ENCODE measurements around the gene PGLYRP3.

PGLYRP3 gene

DNA sequence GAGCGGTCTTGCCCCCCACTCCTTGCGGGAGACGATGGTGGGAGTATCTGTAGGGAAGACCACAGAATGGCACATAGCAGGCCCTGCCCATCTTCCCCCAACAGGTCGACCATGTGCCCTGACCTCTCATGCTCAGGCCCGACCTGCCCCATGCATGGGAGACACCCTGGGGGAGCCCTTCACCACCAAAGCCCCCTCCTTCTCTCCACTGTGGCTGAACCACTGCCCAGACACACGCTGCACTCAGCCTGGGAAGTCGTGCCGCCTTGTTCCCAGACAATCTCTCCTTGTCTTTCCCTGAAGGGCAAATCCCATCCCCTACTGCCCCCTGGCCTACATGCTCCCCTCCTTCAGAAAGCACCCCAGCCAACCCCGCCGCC is 5.5 kb downstream of the PGLYRP3 start:
- TF ChIP-seq, protein P1, sequence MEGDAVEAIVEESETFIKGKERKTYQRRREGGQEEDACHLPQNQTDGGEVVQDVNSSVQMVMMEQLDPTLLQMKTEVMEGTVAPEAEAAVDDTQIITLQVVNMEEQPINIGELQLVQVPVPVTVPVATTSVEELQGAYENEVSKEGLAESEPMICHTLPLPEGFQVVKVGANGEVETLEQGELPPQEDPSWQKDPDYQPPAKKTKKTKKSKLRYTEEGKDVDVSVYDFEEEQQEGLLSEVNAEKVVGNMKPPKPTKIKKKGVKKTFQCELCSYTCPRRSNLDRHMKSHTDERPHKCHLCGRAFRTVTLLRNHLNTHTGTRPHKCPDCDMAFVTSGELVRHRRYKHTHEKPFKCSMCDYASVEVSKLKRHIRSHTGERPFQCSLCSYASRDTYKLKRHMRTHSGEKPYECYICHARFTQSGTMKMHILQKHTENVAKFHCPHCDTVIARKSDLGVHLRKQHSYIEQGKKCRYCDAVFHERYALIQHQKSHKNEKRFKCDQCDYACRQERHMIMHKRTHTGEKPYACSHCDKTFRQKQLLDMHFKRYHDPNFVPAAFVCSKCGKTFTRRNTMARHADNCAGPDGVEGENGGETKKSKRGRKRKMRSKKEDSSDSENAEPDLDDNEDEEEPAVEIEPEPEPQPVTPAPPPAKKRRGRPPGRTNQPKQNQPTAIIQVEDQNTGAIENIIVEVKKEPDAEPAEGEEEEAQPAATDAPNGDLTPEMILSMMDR (IDR thresholded peaks at IDR 0.05; ENCODE audit: insufficient read depth, low read depth, low read length, missing control alignments): no peak
- no peak overlapping the region for H3K4me3 ChIP-seq (ENCODE audit: low read length)
- no peak for DNase-seq (ENCODE audit: low read depth)

- no peak for DNase-seq (ENCODE audit: low read depth)
- TF ChIP-seq, protein P1 (IDR thresholded peaks at IDR 0.05; ENCODE audit: insufficient read depth, low read depth, low read length, missing control alignments): no peak
- H3K4me3 ChIP-seq (ENCODE audit: low read length): no peak overlapping the region
Measured at GRCh38 chr1:153306303-153307220, 6.2 kb downstream of the PGLYRP3 start.

DNA sequence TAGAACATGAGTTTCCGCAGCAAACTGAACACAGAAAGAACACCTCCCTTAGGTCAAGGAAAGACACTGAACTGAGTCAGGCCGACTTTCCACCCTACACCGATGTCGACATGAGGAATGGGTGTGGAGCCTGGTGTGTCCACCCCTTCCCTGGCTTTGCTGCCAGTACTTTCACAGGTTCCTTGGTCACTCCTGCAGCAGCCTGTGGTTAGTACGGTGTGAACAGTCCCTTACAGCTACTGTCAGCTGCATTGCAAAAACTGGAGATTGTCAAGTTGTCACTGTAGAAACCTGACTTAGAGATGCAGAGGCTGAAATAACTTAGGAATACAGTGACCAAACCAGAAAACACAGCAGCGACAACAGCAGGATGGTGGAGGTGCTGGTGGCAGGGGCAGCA is 7.1 kb downstream of the PGLYRP3 start:
- H3K4me3 ChIP-seq (ENCODE audit: low read length): no peak overlapping the region
- no peak for DNase-seq (ENCODE audit: low read depth)
- TF ChIP-seq, protein P1 (IDR thresholded peaks at IDR 0.05; ENCODE audit: insufficient read depth, low read depth, low read length, missing control alignments): no peak

DNA sequence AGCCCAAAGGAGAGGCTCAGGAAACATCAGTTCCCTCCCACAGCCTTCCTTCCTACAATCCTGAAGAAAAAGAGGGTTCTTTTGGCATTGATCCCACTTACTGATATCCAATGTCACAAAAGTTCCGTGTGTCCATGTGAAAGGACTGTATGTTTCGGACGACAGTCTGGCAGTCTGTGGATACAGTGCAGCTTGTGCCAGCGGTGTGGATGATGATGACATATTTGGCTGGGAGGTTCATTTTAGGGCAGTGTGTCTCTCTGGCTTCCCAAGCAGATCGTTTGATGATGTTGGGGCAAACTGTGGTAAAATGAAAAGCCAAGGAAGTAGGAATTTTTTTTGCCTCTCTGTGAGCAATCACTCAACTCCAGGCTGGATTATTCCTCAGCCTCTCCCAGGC is 10.4 kb downstream of the PGLYRP3 start:
- no peak for DNase-seq (ENCODE audit: low read depth)
- no peak overlapping the region for H3K4me3 ChIP-seq (ENCODE audit: low read length)
- TF ChIP-seq, protein P1 (IDR thresholded peaks at IDR 0.05; ENCODE audit: insufficient read depth, low read depth, low read length, missing control alignments): no peak

GRCh38 chr1:153293851-153294250 is 18.9 kb downstream of the PGLYRP3 start:
- no peak overlapping the region for H3K4me3 ChIP-seq (ENCODE audit: low read length)
- no peak for DNase-seq (ENCODE audit: low read depth)
- TF ChIP-seq, protein P1 (IDR thresholded peaks at IDR 0.05; ENCODE audit: insufficient read depth, low read depth, low read length, missing control alignments): no peak

DNA sequence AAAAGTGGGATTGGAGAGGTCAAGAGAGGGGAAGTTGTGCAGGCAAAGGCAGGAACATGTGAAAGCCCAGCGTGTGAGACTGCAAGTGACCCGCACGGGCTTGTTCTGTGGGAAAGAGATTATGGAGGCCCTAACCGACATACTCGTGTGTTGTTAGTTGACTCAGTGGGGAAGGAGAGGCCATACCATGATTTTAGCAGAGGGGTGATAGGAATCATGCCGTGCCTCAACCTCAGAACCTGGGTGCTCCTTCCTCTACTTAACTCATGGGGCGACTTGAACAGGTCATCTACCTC is 19.3 kb downstream of the PGLYRP3 start:
- no peak overlapping the region for H3K4me3 ChIP-seq (ENCODE audit: low read length)
- TF ChIP-seq, protein P1 (IDR thresholded peaks at IDR 0.05; ENCODE audit: insufficient read depth, low read depth, low read length, missing control alignments): no peak
- DNase-seq (ENCODE audit: low read depth): peak; percentile 82
